Measurements from ENCODE around the gene RMRP.

The RMRP gene

GRCh38 chr9:35657546-35658136, at the start of gene RMRP:
Gene RMRP (minus strand): TSS chr9:35658019.
- DNase-seq: peak; percentile 96

DNA sequence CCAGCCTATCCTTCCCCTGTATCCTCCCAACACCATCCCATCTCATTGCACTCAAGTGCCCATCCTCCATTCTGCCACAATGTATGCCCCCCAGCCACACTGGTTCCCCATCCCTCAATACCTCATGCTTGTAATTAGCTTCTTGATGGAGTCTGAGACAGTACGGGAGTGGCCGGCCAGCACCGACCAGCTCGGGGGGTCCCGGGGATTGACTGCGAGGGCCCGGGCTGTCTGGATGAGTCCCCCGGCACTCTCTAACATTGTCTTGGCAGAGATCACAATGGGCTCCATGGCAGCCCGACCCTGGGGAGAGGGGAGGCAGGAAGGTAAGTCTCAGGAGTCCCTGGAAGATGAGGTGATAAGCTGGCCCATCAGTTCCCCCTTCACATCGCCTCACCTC, 49.1 kb upstream of the RMRP start:
- no peak for DNase-seq

- DNase-seq: no peak
Observed at GRCh38 chr9:35705836-35706430, 48.1 kb upstream of the RMRP start.

DNA sequence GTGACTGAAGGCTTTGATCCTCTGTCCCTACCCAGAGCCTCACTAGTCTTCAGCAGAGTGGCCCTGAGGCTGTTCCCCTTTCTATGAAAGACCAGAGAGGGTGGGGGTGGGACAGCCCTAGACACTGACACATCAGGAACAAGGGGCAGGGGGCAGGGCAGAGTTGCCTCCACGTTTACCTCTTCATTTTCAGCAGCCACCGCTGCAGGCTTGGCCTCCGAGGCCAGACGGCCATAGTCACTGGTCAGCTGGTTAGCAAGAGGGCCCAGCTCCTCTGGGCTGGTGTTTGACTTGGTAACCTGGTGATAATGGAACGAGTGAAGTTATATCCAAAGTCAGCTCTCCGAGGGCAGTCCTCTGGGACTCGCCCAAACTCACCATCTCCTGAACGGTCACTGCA, 47.6 kb upstream of the RMRP start:
- no peak for DNase-seq

DNA sequence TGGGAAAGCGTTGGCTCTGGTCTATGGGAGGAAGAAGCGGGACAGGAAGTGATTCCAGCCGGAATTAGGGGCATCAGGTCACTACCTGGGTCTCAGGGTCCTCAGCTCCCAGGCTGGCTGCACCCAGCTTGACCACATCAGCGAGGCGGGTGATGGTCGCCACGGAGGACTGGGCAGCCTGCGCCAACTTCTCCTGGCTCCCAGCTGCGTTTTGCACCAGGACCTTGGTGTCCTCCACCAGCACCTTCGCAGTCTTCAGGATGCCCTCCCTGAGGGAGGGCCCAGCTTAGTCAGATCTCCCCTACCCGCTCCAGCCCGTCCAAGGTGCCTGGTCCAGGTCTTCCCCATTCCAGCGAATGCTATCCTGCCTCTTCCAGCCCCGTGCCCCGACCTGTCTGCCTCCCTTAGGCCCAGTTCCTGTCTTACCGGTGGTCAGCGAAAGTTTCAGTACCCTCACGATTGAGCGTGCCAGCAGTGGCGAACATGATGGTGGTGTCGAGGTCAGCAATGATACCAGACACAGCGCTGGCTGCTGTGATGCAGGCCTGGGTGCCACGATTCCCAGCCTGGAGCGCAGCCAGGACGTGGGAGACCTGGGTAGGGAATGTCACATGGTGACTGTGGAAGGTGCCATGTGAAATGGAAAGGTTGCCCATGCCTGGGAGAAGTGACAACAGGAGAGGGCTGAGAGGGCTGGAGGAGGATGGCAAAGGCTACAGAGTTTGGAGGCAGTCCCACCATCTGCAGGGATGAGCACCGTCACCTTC, 46.3 kb upstream of the RMRP start:
- DNase-seq: no peak

DNA sequence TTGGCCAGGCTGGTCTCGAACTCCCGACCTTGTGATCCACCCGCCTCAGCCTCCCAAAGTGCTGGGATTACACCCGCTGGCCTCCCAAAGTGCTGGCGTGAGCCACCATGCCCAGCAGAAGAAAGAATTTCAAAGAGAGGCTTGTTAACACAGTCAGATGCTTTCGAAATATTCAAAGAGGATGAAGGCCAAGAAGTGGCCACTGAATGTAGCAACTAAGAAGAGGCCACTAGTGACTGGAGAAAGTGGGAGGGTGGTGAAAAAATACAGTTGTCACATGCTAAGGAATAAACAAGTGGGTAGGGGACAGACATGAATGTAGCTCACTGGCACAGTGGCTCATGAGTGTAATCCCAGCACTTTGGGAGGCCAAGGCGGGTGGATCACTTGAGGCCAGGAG, 44.9 kb upstream of the RMRP start:
- DNase-seq: no peak

- DNase-seq: no peak
Observed at GRCh38 chr9:35700942-35701341, 43.1 kb upstream of the RMRP start.

- no peak for DNase-seq
Observed at GRCh38 chr9:35700031-35700430, 42.2 kb upstream of the RMRP start.

GRCh38 chr9:35698231-35698630, 40.4 kb upstream of the RMRP start:
- no peak for DNase-seq

DNA sequence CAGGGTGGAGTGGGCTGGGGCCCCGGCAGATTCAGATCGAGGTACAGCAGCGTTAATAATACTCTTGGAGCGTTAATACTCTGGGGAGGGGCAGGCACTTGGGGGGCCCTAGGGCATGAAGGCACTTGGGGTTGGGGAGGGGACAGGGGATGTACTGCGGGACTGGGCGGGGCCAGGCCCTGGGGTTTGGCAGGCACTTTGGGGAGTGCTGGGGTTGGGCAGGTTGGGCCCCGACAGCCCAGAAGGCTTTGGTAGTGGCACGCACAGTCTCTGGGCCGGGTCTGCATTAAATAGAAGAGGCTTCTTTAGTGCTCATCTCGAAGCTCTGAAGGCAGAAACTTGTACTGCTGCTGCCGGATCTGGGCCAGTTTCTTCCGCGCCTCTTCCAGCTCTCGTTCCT, 39.7 kb upstream of the RMRP start:
- DNase-seq: no peak

- DNase-seq: no peak
Observed at GRCh38 chr9:35696520-35697215, 38.8 kb upstream of the RMRP start.

DNA sequence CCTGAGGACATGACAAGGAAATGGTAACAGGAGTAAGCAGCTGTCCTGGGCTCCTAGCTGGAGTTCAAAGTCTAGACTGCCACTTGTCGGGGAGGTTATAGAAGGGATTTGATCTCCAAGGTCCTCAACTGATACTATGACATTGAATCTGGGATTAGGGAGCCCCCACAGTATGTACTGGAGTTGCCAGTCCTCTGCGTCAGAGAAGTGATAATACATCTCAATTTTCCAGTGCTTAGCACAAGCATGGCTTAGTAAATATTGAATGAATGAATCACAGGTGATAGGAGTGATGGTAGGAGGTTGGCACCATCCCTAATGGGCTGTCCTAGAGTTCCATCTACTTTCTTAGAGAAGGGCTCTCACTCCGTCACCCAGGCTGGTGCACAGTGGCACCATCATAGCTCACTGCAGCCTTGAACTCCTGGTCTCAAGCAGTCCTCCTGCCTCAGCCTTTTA, 38.2 kb upstream of the RMRP start:
- no peak for DNase-seq

GRCh38 chr9:35691757-35692301, 34.0 kb upstream of the RMRP start:
- no peak for DNase-seq

DNA sequence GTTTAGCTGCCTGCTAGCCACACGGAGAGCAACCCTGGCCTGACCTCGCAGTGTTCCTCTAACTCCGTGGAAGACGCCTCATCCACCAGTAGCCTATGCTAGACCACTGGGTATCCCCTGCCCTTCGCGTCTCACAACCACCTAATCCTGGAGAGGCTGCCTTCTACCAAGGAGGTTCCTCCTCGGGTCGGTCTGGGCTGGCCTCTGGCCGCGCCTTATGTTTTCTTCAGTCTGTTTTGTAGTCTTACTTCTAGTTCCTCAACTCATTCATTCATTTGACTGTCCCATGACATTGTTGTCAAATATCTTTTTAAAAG, 33.5 kb upstream of the RMRP start:
- DNase-seq: no peak

DNA sequence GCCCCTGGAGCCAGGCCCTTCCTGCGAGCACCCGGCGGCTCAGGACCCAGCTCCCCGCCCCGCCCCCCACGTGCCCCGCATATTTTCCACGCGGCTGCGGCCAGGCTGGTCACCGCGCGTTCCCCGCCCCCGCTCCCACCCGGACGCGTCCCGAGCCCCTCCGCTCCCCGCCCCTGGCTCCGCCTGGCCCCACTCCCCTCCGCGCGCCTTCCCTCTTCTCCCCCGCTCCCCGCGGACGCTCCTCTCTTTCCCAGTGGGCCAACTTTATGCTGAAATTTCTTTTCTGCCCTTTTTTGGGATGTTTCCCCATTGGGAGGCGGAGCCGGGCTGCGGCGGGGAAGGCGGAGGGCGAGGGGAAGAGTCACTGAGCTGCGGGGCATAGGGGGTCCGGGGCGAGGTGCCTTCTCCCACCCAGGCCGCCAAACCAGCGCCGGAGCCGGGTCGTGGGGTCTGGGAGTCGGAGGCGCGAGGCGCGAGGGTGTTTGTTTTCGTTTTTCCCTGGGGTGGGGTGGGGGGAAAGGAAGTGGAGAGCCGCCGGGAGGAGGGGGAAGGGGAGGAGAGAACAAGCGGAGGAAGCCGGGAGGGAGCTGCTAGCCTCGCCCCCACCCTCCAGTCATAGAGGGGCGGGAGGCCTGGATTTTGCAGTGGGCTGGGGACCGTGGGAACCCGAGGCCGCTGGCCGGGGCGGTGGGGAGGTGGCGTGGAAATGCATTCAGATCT, 33.0 kb upstream of the RMRP start:
- DNase-seq: no peak

GRCh38 chr9:35690294-35690613, 32.4 kb upstream of the RMRP start:
- DNase-seq: no peak

GRCh38 chr9:35689542-35690293, 31.9 kb upstream of the RMRP start, which contains the start of gene TPM2:
Gene TPM2 (minus strand): TSS chr9:35689925. CDS start chr9:35689817, 108 bp downstream.
- no peak for DNase-seq

DNA sequence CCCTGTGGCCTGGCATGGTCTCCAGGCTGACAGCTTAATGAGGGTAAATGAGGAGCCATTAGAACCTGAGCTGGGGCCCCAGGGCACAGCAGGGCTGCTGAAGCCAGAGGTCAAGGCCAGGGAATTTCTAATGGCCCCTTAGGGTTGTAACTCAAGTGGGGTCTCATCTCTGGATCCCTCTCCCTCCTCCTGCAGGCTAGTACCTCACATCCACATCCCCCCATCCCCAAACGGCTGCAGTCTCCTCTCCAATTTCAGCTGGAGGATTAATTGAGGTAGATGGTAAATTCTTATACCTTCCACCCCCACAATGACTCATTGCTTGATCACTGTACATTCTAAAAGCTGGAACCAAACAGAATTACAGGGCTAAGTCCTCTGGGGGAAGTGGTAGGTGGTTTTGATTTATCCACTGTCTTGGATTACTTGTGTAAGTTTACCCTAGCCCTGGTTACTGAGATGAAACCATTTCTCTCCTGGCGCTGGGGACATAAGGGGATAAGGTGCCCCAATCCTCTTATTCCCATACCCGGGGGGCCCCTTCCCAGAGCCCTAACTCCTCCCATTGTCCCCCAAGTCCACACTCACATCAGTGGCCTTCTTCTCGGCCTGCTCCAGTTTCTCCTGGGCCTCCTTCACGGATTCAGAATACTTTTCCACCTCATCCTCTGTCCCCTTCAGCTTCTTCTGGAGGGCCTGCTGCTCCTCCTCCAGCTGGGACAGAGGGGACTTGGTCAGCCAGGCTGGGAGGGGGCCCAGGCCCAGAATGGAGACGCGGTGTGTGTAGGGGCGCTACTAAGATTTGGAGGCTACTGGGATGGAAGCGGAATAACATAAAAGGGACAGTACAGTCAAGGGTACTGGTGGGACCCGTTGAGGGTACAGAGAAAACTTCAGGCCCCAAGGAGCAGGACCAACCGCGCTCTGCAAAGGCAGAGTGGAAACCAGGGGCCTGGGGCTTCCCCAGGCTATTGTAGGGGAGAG, 31.0 kb upstream of the RMRP start:
- no peak for DNase-seq

DNA sequence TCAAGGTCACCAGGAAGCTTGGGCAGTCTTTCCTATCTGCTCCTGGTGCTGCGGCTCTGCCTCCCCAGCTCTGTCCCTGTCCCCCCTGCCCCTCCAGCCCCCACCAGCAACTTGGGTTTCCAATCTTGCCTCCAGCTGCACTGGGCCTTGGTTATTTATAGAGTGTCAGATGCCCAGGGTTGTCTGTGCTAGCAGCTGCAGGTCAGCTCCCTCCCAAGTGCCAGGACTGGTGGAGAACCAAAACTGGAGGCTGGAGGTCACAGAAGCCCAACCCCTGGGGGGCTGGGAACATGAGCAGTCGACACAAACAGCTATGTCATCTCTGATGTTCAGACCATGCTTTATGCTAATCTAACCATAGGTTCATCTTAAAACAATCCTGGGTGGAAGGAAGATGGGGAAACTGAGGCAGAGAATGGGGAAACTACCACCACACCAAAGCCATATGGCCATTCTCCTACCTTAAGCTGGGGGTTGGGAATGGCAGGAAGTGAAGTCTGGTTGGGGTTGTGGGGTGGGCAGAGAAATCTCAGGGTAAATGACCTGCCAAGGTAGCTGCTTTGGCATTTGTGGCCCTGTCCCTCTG, 30.2 kb upstream of the RMRP start:
- no peak for DNase-seq

- DNase-seq: no peak
Observed at GRCh38 chr9:35687306-35687705, 29.5 kb upstream of the RMRP start.
